ENCODE measurements around the gene HECTD4. TPM values are rescaled to one million over a fixed set of nuclear protein-coding genes. Genes with fewer than 3 reads are reported as not detected.

The HECTD4 gene
- total and polyA plus RNA-seq, 2 of the 4 experiments (the other 2 are of a cell fraction) = 12.9 to 13.0 TPM

DNA sequence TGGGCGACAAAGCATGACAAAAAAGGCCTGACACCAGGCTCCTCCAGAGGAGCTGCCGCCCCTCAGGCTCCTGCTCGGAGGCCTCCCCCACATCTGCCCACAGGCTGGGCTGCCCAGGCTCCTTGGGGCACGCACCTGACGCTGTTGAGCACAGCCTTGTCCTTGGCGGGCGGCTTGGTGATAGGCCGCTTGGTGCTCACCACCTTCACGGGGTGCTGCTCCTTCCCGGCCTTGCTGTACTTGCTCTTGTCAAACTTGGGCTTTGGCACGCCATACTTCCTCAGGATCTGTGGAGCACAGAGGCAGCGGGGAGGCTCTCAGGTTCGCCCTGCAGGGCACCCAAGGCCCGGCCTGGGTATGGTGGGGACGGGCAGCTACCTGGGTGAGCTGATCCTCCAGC, 203.4 kb downstream of the HECTD4 start:
- ATAC-seq (ENCODE audit: low read depth) = no peak
- no peak overlapping the region for H3K56ac ChIP-seq (ENCODE audit: extremely low read depth, insufficient read depth, low read length)
- POLR2A ChIA-PET (ENCODE audit: unreplicated experiment) = no interaction called here
- 96% methylated on average over 10 of the region's 15 CpGs; no CpG with 5 or more reads in 1 of the 2 experiments for WGBS, 2 experiments (ENCODE audit: extremely low coverage in 2 of 2, insufficient read length in 1 of 2)
- peaks cover 36% of the 10 kb centered on the region for H3K36me3 ChIP-seq (ENCODE audit: control insufficient read depth, insufficient read depth, low read length)
- no peak overlapping the region for H2AK5ac ChIP-seq (ENCODE audit: low read depth, low read length)
- no peak overlapping the region for H3K4ac ChIP-seq (ENCODE audit: low read depth, low read length)
- no peak overlapping the region for H4K5ac ChIP-seq (ENCODE audit: low read depth, low read length)
- no peak for TF ChIP-seq FOS (IDR thresholded peaks at IDR 0.05; ENCODE audit: low read depth, low read length)
- no peak for TF ChIP-seq MAZ (IDR thresholded peaks at IDR 0.05; ENCODE audit: borderline replicate concordance, low read depth, low read length)
- TF ChIP-seq NFE2L2 (IDR thresholded peaks at IDR 0.05; ENCODE audit: low read depth, low read length) = no peak
- no peak for TF ChIP-seq SMC3 (IDR thresholded peaks at IDR 0.05; ENCODE audit: low read depth, low read length)
- no peak for TF ChIP-seq CHD1 (IDR thresholded peaks at IDR 0.05; ENCODE audit: low read depth, low read length)
- TF ChIP-seq POLR2A (IDR thresholded peaks at IDR 0.05; ENCODE audit: low read depth, low read length) = no peak
- TF ChIP-seq, protein P1, sequence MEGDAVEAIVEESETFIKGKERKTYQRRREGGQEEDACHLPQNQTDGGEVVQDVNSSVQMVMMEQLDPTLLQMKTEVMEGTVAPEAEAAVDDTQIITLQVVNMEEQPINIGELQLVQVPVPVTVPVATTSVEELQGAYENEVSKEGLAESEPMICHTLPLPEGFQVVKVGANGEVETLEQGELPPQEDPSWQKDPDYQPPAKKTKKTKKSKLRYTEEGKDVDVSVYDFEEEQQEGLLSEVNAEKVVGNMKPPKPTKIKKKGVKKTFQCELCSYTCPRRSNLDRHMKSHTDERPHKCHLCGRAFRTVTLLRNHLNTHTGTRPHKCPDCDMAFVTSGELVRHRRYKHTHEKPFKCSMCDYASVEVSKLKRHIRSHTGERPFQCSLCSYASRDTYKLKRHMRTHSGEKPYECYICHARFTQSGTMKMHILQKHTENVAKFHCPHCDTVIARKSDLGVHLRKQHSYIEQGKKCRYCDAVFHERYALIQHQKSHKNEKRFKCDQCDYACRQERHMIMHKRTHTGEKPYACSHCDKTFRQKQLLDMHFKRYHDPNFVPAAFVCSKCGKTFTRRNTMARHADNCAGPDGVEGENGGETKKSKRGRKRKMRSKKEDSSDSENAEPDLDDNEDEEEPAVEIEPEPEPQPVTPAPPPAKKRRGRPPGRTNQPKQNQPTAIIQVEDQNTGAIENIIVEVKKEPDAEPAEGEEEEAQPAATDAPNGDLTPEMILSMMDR (conservative IDR thresholded peaks at IDR 0.05; ENCODE audit: low read depth, low read length) = no peak
- no peak for TF ChIP-seq MAFK (IDR thresholded peaks at IDR 0.05; ENCODE audit: low read depth, low read length)
- no peak for TF ChIP-seq MXI1 (IDR thresholded peaks at IDR 0.05; ENCODE audit: borderline replicate concordance, low read depth, low read length)
- TF ChIP-seq BHLHE40 (IDR thresholded peaks at IDR 0.05; ENCODE audit: low read depth, low read length) = no peak
- TF ChIP-seq RCOR1 (IDR thresholded peaks at IDR 0.05; ENCODE audit: insufficient replicate concordance, low read length) = no peak
- TF ChIP-seq, protein P2, sequence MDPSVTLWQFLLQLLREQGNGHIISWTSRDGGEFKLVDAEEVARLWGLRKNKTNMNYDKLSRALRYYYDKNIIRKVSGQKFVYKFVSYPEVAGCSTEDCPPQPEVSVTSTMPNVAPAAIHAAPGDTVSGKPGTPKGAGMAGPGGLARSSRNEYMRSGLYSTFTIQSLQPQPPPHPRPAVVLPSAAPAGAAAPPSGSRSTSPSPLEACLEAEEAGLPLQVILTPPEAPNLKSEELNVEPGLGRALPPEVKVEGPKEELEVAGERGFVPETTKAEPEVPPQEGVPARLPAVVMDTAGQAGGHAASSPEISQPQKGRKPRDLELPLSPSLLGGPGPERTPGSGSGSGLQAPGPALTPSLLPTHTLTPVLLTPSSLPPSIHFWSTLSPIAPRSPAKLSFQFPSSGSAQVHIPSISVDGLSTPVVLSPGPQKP (IDR thresholded peaks at IDR 0.05; ENCODE audit: borderline replicate concordance, low read depth, low read length) = no peak
- peaks cover 7% of the 10 kb centered on the region; the same call in 1 of the 2 replicates for H3K9me1 ChIP-seq (ENCODE audit: insufficient read depth, low read length)
- H2BK20ac ChIP-seq (ENCODE audit: low read depth, low read length) = no peak overlapping the region
- no peak for DNase-seq
- no TSS peak for BruUV-seq (replicated peaks)
- no peak overlapping the region for H3K4me2 ChIP-seq (ENCODE audit: low read depth, low read length)
- no peak overlapping the region for H2BK5ac ChIP-seq (ENCODE audit: low read depth, low read length, poor library complexity, severe bottlenecking)
- H2AK9ac ChIP-seq (replicated peaks; ENCODE audit: low read depth, low read length, poor library complexity) = no peak overlapping the region
- no peak overlapping the region for H2BK120ac ChIP-seq (ENCODE audit: low read depth, low read length)
- no peak overlapping the region for H3K9ac ChIP-seq (ENCODE audit: low read depth, low read length)
- H3K4me1 ChIP-seq (ENCODE audit: control insufficient read depth, insufficient read depth, low read length) = peaks cover 9% of the 10 kb centered on the region
- H3K27ac ChIP-seq (ENCODE audit: insufficient read depth, low read length) = no peak overlapping the region
- H3K14ac ChIP-seq (replicated peaks; ENCODE audit: low read depth, low read length) = no peak overlapping the region
- CTCF ChIA-PET = interaction anchor here (0.8 kb wide), 1 partner anchor 14 kb away, joined by 4 read pairs; no protein-coding TSS in a partner anchor
- H2AFZ ChIP-seq (replicated peaks; ENCODE audit: low read length, poor library complexity) = no peak overlapping the region
- no peak overlapping the region for H4K8ac ChIP-seq (ENCODE audit: low read depth in 2 of 2, low read length in 2 of 2)
- peaks cover 7% of the 10 kb centered on the region; the same call in 1 of the 2 replicates for H4K20me1 ChIP-seq (ENCODE audit: insufficient read depth, low read length)
- in situ Hi-C loops (cut with MboI; ENCODE audit: low sequenced_read_pairs) (no loop called here), intact Hi-C loops (cut with micrococcal nuclease) (no loop called here), dilution Hi-C loops (cut with HindIII; ENCODE audit: low sequenced_read_pairs, unreplicated experiment) (no loop called here)
- no peak overlapping the region for H4K91ac ChIP-seq (ENCODE audit: insufficient read depth, low read depth, low read length)
- H2BK15ac ChIP-seq (ENCODE audit: low read depth, low read length) = no peak overlapping the region
- H3K23ac ChIP-seq (ENCODE audit: low read depth, low read length) = no peak overlapping the region
- H3K79me1 ChIP-seq (ENCODE audit: low read depth in 1 of 2, low read length in 2 of 2) = 0 out of 4 replicates have a peak, but pooled peaks cover 0 to 3% of the 10 kb centered on the region in 2 experiments
- no peak overlapping the region for H3K18ac ChIP-seq (ENCODE audit: low read depth, low read length)
- no peak overlapping the region for H3K4me3 ChIP-seq (ENCODE audit: insufficient read depth, low read depth, low read length)
- no peaks in the 10 kb centered on the region for H3K9me3 ChIP-seq (ENCODE audit: control insufficient read depth, insufficient read depth, low read length)
- H3K27me3 ChIP-seq (ENCODE audit: control insufficient read depth, insufficient read depth, low read length) = no peaks in the 10 kb centered on the region

All from IMR-90 (cell line).